ENCODE data around the gene RYR1.
"Not testable (repeated sequence)": the region's sequence is repeated elsewhere in the genome, so short reads cannot be mapped to it uniquely, and the experiment has no call there.

The RYR1 gene

GRCh38 chr19:38559428-38560401 is 126.2 kb downstream of the RYR1 start:
- peak; percentile 47 for DNase-seq (ENCODE audit: low read depth)

GRCh38 chr19:38561053-38561606 is 127.6 kb downstream of the RYR1 start:
- H3K9me3 ChIP-seq (ENCODE audit: control insufficient read depth, low read length) = no peaks in the 10 kb centered on the region
- peaks cover 9% of the 10 kb centered on the region for H3K4me1 ChIP-seq (ENCODE audit: control insufficient read depth, insufficient read depth, low read length)
- H3K9ac ChIP-seq (ENCODE audit: low read length) = no peak overlapping the region
- H3K4me3 ChIP-seq (ENCODE audit: low read length) = no peak overlapping the region
- H3K36me3 ChIP-seq (ENCODE audit: control insufficient read depth, insufficient read depth, low read length, severe bottlenecking) = no peaks in the 10 kb centered on the region
- DNase-seq (ENCODE audit: low read depth) = no peak
- peaks cover 26% of the 10 kb centered on the region for H3K27me3 ChIP-seq (replicated peaks; ENCODE audit: control insufficient read depth, insufficient read depth, low read length)

More at GRCh38 chr19:38559428-38560401, 126.2 kb downstream of the RYR1 start:
- H3K36me3 ChIP-seq (ENCODE audit: control insufficient read depth, insufficient read depth, low read length, severe bottlenecking) = no peaks in the 10 kb centered on the region
- peaks cover 9% of the 10 kb centered on the region for H3K4me1 ChIP-seq (ENCODE audit: control insufficient read depth, insufficient read depth, low read length)
- no peak overlapping the region for H3K9ac ChIP-seq (ENCODE audit: low read length)
- H3K27me3 ChIP-seq (replicated peaks; ENCODE audit: control insufficient read depth, insufficient read depth, low read length) = peaks cover 32% of the 10 kb centered on the region
- H3K9me3 ChIP-seq (ENCODE audit: control insufficient read depth, low read length) = no peaks in the 10 kb centered on the region
- no peak overlapping the region for H3K4me3 ChIP-seq (ENCODE audit: low read length)

DNA sequence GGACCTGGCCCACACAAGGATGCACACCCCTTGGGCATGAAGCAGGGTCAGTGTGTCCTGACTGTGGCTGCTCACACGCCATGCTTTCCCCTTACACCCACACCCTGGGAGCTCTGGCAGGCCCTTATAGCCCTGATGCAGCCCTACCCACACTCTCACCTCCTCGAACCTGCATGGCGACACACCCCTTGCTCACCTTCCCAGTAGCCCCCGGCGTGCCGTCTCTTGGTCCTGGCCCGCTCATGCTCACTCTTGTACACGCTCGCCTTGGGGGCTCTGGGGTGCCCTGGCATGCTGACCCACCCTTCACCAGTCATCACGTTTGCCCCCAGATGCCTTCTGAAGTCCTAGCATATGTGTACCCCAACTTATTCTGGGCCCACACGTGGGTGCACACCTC is 128.2 kb downstream of the RYR1 start:
- Histone ChIP-seq H3K36me3 (ENCODE audit: control insufficient read depth, insufficient read depth, low read length, severe bottlenecking) (no peaks in the 10 kb centered on the region), H3K27me3 (replicated peaks; ENCODE audit: control insufficient read depth, insufficient read depth, low read length) (peaks cover 26% of the 10 kb centered on the region), H3K4me1 (ENCODE audit: control insufficient read depth, insufficient read depth, low read length) (peaks cover 9% of the 10 kb centered on the region), H3K4me3 (ENCODE audit: low read length) (no peak overlapping the region), H3K9me3 (ENCODE audit: control insufficient read depth, low read length) (no peaks in the 10 kb centered on the region), H3K9ac (ENCODE audit: low read length) (no peak overlapping the region)
- no peak for DNase-seq (ENCODE audit: low read depth)

DNA sequence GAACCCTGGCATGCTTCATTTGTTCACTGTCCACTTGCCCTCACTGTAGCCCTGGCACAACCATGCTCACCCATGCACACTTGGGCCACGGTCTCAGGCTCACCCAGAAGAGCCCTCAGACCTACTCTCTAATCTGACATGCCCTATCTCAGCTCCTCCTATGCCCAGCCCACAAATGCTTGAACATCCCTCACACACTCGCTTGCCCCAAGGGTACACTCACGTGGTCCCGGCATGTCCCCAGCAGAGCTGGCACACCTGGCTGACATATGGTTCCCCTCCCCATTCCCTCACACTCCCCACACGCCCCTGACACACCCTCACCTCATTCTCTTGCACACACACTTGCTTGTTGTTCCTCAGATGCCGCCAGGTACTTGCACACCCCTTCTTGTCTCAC is 128.6 kb downstream of the RYR1 start:
- no peak overlapping the region for H3K9ac ChIP-seq (ENCODE audit: low read length)
- no peak overlapping the region for H3K4me3 ChIP-seq (ENCODE audit: low read length)
- H3K9me3 ChIP-seq (ENCODE audit: control insufficient read depth, low read length) = no peaks in the 10 kb centered on the region
- no peaks in the 10 kb centered on the region for H3K36me3 ChIP-seq (ENCODE audit: control insufficient read depth, insufficient read depth, low read length, severe bottlenecking)
- H3K4me1 ChIP-seq (ENCODE audit: control insufficient read depth, insufficient read depth, low read length) = peaks cover 9% of the 10 kb centered on the region
- DNase-seq (ENCODE audit: low read depth) = no peak
- H3K27me3 ChIP-seq (replicated peaks; ENCODE audit: control insufficient read depth, insufficient read depth, low read length) = peaks cover 27% of the 10 kb centered on the region

GRCh38 chr19:38563475-38563874 is 130.0 kb downstream of the RYR1 start:
- Histone ChIP-seq H3K4me3 (ENCODE audit: low read length) (no peak overlapping the region), H3K27me3 (replicated peaks; ENCODE audit: control insufficient read depth, insufficient read depth, low read length) (peaks cover 35% of the 10 kb centered on the region), H3K4me1 (ENCODE audit: control insufficient read depth, insufficient read depth, low read length) (peaks cover 9% of the 10 kb centered on the region), H3K9me3 (ENCODE audit: control insufficient read depth, low read length) (no peaks in the 10 kb centered on the region), H3K36me3 (ENCODE audit: control insufficient read depth, insufficient read depth, low read length, severe bottlenecking) (no peaks in the 10 kb centered on the region), H3K9ac (ENCODE audit: low read length) (no peak overlapping the region)
- DNase-seq (ENCODE audit: low read depth) = no peak

DNA sequence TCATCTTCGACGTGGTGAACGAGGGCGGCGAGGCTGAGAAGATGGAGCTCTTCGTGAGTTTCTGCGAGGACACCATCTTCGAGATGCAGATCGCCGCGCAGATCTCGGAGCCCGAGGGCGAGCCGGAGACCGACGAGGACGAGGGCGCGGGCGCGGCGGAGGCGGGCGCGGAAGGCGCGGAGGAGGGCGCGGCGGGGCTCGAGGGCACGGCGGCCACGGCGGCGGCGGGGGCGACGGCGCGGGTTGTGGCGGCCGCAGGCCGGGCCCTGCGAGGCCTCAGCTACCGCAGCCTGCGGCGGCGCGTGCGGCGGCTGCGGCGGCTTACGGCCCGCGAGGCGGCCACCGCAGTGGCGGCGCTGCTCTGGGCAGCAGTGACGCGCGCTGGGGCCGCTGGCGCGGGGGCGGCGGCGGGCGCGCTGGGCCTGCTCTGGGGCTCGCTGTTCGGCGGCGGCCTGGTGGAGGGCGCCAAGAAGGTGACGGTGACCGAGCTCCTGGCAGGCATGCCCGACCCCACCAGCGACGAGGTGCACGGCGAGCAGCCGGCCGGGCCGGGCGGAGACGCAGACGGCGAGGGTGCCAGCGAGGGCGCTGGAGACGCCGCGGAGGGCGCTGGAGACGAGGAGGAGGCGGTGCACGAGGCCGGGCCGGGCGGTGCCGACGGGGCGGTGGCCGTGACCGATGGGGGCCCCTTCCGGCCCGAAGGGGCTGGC is 131.6 kb downstream of the RYR1 start:
- Histone ChIP-seq H3K36me3 (ENCODE audit: control insufficient read depth, insufficient read depth, low read length, severe bottlenecking) (no peaks in the 10 kb centered on the region), H3K4me1 (ENCODE audit: control insufficient read depth, insufficient read depth, low read length) (peaks cover under 1% of the 10 kb centered on the region), H3K9me3 (ENCODE audit: control insufficient read depth, low read length) (no peaks in the 10 kb centered on the region), H3K4me3 (ENCODE audit: low read length) (no peak overlapping the region), H3K27me3 (replicated peaks; ENCODE audit: control insufficient read depth, insufficient read depth, low read length) (peaks cover 35% of the 10 kb centered on the region), H3K9ac (ENCODE audit: low read length) (no peak overlapping the region)
- peak; percentile 44 for DNase-seq (ENCODE audit: low read depth)

DNA sequence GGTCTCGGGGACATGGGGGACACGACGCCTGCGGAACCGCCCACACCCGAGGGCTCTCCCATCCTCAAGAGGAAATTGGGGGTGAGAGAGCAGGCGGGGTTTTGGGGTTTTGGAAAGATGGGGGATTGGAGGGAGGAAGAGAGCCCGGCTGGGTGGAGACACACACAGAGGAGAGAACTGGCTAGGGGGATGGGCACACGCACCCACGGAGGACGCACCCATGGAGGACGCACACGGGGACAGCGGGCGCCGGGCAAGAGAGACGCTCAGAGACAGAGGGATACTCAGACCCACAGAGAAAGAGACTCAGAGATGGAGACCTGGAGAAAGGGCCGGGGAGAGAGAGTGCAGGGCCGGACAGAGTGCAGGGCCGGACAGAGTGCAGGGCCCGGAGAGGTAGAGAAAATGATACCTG is 132.2 kb downstream of the RYR1 start:
- Histone ChIP-seq H3K36me3 (ENCODE audit: control insufficient read depth, insufficient read depth, low read length, severe bottlenecking) (no peaks in the 10 kb centered on the region), H3K9ac (ENCODE audit: low read length) (no peak overlapping the region), H3K4me1 (ENCODE audit: control insufficient read depth, insufficient read depth, low read length) (no peaks in the 10 kb centered on the region), H3K27me3 (replicated peaks; ENCODE audit: control insufficient read depth, insufficient read depth, low read length) (peaks cover 35% of the 10 kb centered on the region), H3K4me3 (ENCODE audit: low read length) (no peak overlapping the region), H3K9me3 (ENCODE audit: control insufficient read depth, low read length) (no peaks in the 10 kb centered on the region)
- DNase-seq (ENCODE audit: low read depth) = no peak

DNA sequence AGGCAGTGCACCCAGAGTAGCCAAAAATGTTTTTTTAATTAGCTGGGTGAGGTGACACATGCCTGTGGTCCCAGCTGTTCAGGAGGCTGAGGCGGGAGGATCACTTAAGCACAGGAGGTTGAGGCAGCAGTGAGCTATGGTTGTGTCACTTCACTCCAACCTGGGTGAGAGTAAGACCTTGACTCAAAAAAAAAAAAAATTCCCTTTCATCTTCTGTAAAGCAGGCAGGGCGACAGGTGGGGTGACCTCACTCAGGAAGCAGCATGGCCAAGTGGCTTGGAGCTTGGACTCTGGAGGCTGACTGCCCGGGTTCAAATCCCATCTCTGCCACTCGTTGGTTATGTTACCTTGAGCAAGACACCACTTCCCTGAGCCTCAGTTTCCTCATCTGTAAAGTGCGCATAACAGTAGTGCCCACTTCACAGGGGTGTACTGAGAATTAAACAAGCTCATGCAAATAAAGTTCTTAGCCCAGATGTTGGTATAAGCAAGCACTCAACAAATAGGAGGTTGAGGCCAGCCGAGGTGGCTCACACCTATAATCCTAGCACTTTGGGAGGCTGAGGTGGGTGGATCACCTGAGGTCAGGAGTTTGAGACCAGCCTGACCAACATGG is 136.0 kb downstream of the RYR1 start:
- Histone ChIP-seq H3K4me3 (ENCODE audit: low read length) (no peak overlapping the region), H3K36me3 (ENCODE audit: control insufficient read depth, insufficient read depth, low read length, severe bottlenecking) (no peaks in the 10 kb centered on the region), H3K9me3 (ENCODE audit: control insufficient read depth, low read length) (no peaks in the 10 kb centered on the region), H3K4me1 (ENCODE audit: control insufficient read depth, insufficient read depth, low read length) (no peaks in the 10 kb centered on the region), H3K27me3 (replicated peaks; ENCODE audit: control insufficient read depth, insufficient read depth, low read length) (peaks cover 18% of the 10 kb centered on the region), H3K9ac (ENCODE audit: low read length) (no peak overlapping the region)
- no peak for DNase-seq (ENCODE audit: low read depth)

- H3K9me3 ChIP-seq (ENCODE audit: control insufficient read depth, low read length) = no peaks in the 10 kb centered on the region
- no peak for DNase-seq (ENCODE audit: low read depth)
- peaks cover 13% of the 10 kb centered on the region for H3K27me3 ChIP-seq (replicated peaks; ENCODE audit: control insufficient read depth, insufficient read depth, low read length)
- no peak overlapping the region for H3K4me3 ChIP-seq (ENCODE audit: low read length)
- no peak overlapping the region for H3K9ac ChIP-seq (ENCODE audit: low read length)
- H3K4me1 ChIP-seq (ENCODE audit: control insufficient read depth, insufficient read depth, low read length) = no peaks in the 10 kb centered on the region
- no peaks in the 10 kb centered on the region for H3K36me3 ChIP-seq (ENCODE audit: control insufficient read depth, insufficient read depth, low read length, severe bottlenecking)
Observed at GRCh38 chr19:38571682-38572081, 138.2 kb downstream of the RYR1 start.

DNA sequence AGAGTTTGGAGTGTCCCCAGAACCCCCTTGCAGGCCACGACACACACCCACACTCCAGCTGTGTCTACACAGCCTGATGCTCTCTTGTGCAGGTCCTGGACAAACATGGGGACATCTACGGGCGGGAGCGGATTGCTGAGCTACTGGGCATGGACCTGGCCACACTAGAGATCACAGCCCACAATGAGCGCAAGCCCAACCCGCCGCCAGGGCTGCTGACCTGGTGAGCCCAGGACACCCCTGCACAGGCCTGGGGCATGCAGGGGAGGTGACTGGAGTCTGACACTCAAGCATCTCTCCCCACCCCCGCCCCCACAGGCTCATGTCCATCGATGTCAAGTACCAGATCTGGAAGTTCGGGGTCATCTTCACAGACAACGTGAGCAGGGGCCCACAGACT is 144.3 kb downstream of the RYR1 start:
- DNase-seq (ENCODE audit: low read depth) = no peak
- no peaks in the 10 kb centered on the region for H3K36me3 ChIP-seq (ENCODE audit: control insufficient read depth, insufficient read depth, low read length, severe bottlenecking)
- no peaks in the 10 kb centered on the region for H3K9me3 ChIP-seq (ENCODE audit: control insufficient read depth, low read length)
- no peaks in the 10 kb centered on the region for H3K4me1 ChIP-seq (ENCODE audit: control insufficient read depth, insufficient read depth, low read length)
- H3K27me3 ChIP-seq (replicated peaks; ENCODE audit: control insufficient read depth, insufficient read depth, low read length) = no peaks in the 10 kb centered on the region
- H3K4me3 ChIP-seq (ENCODE audit: low read length) = no peak overlapping the region
- H3K9ac ChIP-seq (ENCODE audit: low read length) = no peak overlapping the region

DNA sequence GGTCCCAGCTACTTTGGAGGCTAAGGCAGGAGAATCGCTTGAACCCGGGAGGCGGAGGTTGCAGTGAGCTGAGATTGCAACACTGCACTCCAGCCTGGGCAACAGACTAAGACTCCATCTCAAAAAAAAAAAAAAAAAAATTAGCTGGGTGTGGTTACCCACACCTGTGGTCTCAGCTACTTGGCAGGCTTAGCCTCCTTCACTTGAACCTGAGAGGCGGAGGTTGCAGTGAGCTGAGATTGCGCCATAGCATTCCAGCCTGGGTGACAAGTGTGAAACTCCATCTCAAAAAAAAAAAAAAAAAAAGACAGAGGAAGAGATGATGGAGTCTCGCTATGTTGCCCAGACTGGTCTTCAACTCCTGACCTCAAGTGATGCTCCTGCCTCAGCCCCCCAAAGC is 145.8 kb downstream of the RYR1 start:
- H3K9ac ChIP-seq (ENCODE audit: low read length); H3K36me3 ChIP-seq (ENCODE audit: control insufficient read depth, insufficient read depth, low read length, severe bottlenecking); H3K9me3 ChIP-seq (ENCODE audit: control insufficient read depth, low read length); H3K4me3 ChIP-seq (ENCODE audit: low read length); DNase-seq (ENCODE audit: low read depth); H3K4me1 ChIP-seq (ENCODE audit: control insufficient read depth, insufficient read depth, low read length); H3K27me3 ChIP-seq (replicated peaks; ENCODE audit: control insufficient read depth, insufficient read depth, low read length): not testable (repeated sequence)

All from adipocyte (in vitro differentiated cells).